Mesangial cell (primary cell): Measurements from ENCODE around the gene NKAIN1. TPM values are rescaled to one million over a fixed set of nuclear protein-coding genes. Genes with fewer than 3 reads are reported as not detected.

Source experiments
- total RNA-seq: library from RNA; depleted of rRNA; stranded (reverse); fragments of >200 nt; gene quantifications from 2 replicates; pipeline ENCODE4 v1.2.3, GENCODE V29; 2015

NKAIN1 gene
- total RNA-seq = 0.76 and 2.4 TPM in 2 replicates

GRCh38 chr1:31239653-31240241, at the start of gene NKAIN1:
Gene NKAIN1, minus strand, starts transcription at chr1:31239887. Its CDS starts 340 bp downstream, at chr1:31239547.

Other genes with a start within 250 kb of the NKAIN1 start
- gene PUM1, start 174.2 kb downstream of the NKAIN1 start, total RNA-seq = 67.8 and 79.1 TPM in 2 replicates
- 52.9 and 113 TPM in 2 replicates for gene SNRNP40, start 56.9 kb upstream of the NKAIN1 start, total RNA-seq
- gene ZCCHC17, start 57.1 kb upstream of the NKAIN1 start, total RNA-seq = 16.6 and 17.9 TPM in 2 replicates
- 6.7 and 18.1 TPM in 2 replicates for gene FABP3, start 133.2 kb upstream of the NKAIN1 start, total RNA-seq
- 57.4 and 73.0 TPM in 2 replicates for gene SERINC2, start 173.3 kb upstream of the NKAIN1 start, total RNA-seq